Upper lobe of left lung (tissue), 6 donors: ENCODE measurements around the gene PCYT1A. TPM values are rescaled to one million over a fixed set of nuclear protein-coding genes. Genes with fewer than 3 reads are reported as not detected.

Experiments
- ATAC-seq, 2 donors: fragments of 200-7000 bp; cut with Tn5 transposase; one replicate each; pipeline ENCODE4 v1.9.1; 2022; ENCODE audit warnings: mild to moderate bottlenecking in 2 of 2, moderate library complexity in 2 of 2; ENCODE audit not compliant: low FRiP score in 2 of 2
- DNase-seq, 2 donors: peaks; one replicate each; pipeline ENCODE4 v3.0.0-alpha.2; 2019 to 2020
- H3K27ac ChIP-seq, 4 donors: fragments of 200-600 bp; sonication (generic); one replicate each; pipeline ENCODE4 v1.5.1; 2016 to 2019
- H3K27me3 ChIP-seq, 4 donors: fragments of 200-600 bp; sonication (generic); one replicate each; pipeline ENCODE4 v1.5.1; 2017 to 2019
- H3K36me3 ChIP-seq, 4 donors: fragments of 200-600 bp; sonication (generic); one replicate each; pipeline ENCODE4 v1.5.1; 2016 to 2019
- H3K4me1 ChIP-seq, 4 donors: fragments of 200-600 bp; sonication (generic); one replicate each; pipeline ENCODE4 v1.5.1; 2018 to 2019
- H3K4me3 ChIP-seq, 4 donors: fragments of 200-600 bp; sonication (generic); one replicate each; pipeline ENCODE4 v1.5.1; 2017 to 2019; ENCODE audit warnings: mild to moderate bottlenecking in 2 of 4, moderate library complexity in 1 of 4
- H3K9me3 ChIP-seq, 4 donors: fragments of 200-600 bp; sonication (generic); one replicate each; pipeline ENCODE4 v1.5.1; 2018 to 2019
- CTCF ChIP-seq, 6 experiments: fragments of 450-650 bp in 4 of 6; fragments of 200-600 bp in 2 of 6; sonication (generic) in 2 of 6; IDR thresholded peaks; one replicate each; pipeline ENCODE4 v1.5.1; 2016 to 2019; ENCODE audit warnings: antibody characterized with exemption in 6 of 6
- EP300 ChIP-seq, 4 donors: sonication (generic); formaldehyde crosslinking; IDR thresholded peaks; one replicate each; pipeline ENCODE4 v1.5.1; 2017; ENCODE audit warnings: antibody characterized with exemption in 4 of 4, control low read depth in 2 of 4
- POLR2A ChIP-seq, 4 donors: fragments of 450-650 bp; IDR thresholded peaks; one replicate each; pipeline ENCODE4 v1.5.1; 2016 to 2017; ENCODE audit warnings: antibody characterized with exemption in 4 of 4, mild to moderate bottlenecking in 2 of 4
- POLR2AphosphoS5 ChIP-seq, 2 donors: sonication (generic); formaldehyde crosslinking; IDR thresholded peaks; one replicate each; pipeline ENCODE4 v1.5.1; 2017; ENCODE audit warnings: antibody characterized with exemption in 2 of 2
- WGBS, 2 donors: methylation state at CpG; one replicate each; pipeline ENCODE4 v1.1.5; 2017 to 2018; 5-methylcytosine and 5-hydroxymethylcytosine counted together
- total RNA-seq, 6 donors: library from RNA; depleted of rRNA in 4 of 6; stranded (reverse); fragments of >200 nt in 4 of 6; gene quantifications; one replicate each; pipeline versions ENCODE4 v1.1.0 to v1.2.1, GENCODE V29; 2016 to 2021
- donor health status: DM: no; HTN: no; CAD: no; lungs with moderate emphysema.
- donor health status: DM: no; HTN: yes; CAD: no; lungs with severe emphysema.

Gene PCYT1A
- total RNA-seq, 6 donors from 2014 or later: 51.6 to 75.2 (median 68.5) TPM

- H3K9me3 ChIP-seq: no peaks in the 10 kb centered on the region
- TF ChIP-seq EP300 (IDR thresholded peaks at IDR 0.05) (no peak), POLR2A (IDR thresholded peaks at IDR 0.05) (no peak), CTCF (IDR thresholded peaks at IDR 0.05) (no peak), POLR2AphosphoS5 (IDR thresholded peaks at IDR 0.05) (no peak)
- no peak overlapping the region for H3K4me3 ChIP-seq
- H3K27me3 ChIP-seq: no peaks in the 10 kb centered on the region
- H3K36me3 ChIP-seq: peaks cover 22 to 77% (median 57%) of the 10 kb centered on the region in 4 donors
- H3K27ac ChIP-seq: no peak overlapping the region
- WGBS, 2 donors: 89 to 93% methylated on average over 4 of the region's 4 CpGs
- ATAC-seq (no peak), DNase-seq (no peak)
- no peaks in the 10 kb centered on the region for H3K4me1 ChIP-seq
These were observed 47.1 kb downstream of the PCYT1A start for GRCh38 chr3:196240424-196240823.

GRCh38 chr3:196238612-196239560, 48.6 kb downstream of the PCYT1A start:
- ATAC-seq: no peak
- Histone ChIP-seq H3K4me3 (no peak overlapping the region), H3K27me3 (no peaks in the 10 kb centered on the region), H3K9me3 (no peaks in the 10 kb centered on the region), H3K4me1 (no peaks in the 10 kb centered on the region), H3K27ac (no peak overlapping the region), H3K36me3 (peaks cover 22 to 69% (median 53%) of the 10 kb centered on the region in 4 donors)
- 76 to 85% methylated on average over 14 of the region's 14 CpGs for WGBS, 2 donors
- DNase-seq: no peak
- TF ChIP-seq CTCF (IDR thresholded peaks at IDR 0.05): no peak
- no peak for TF ChIP-seq POLR2A (IDR thresholded peaks at IDR 0.05)

GRCh38 chr3:196237203-196237602, 50.3 kb downstream of the PCYT1A start:
- DNase-seq (no peak), ATAC-seq (no peak)
- Histone ChIP-seq H3K4me3 (no peak overlapping the region), H3K27ac (no peak overlapping the region), H3K36me3 (peaks cover 20 to 62% (median 45%) of the 10 kb centered on the region in 4 donors), H3K9me3 (no peaks in the 10 kb centered on the region), H3K4me1 (no peaks in the 10 kb centered on the region), H3K27me3 (no peaks in the 10 kb centered on the region)
- WGBS, 2 donors: 81 to 85% methylated on average over 5 of the region's 5 CpGs
- no peak for TF ChIP-seq POLR2A (IDR thresholded peaks at IDR 0.05)
- TF ChIP-seq CTCF (IDR thresholded peaks at IDR 0.05): no peak
- TF ChIP-seq EP300 (IDR thresholded peaks at IDR 0.05): no peak
- TF ChIP-seq POLR2AphosphoS5 (IDR thresholded peaks at IDR 0.05): no peak

GRCh38 chr3:196236223-196236622, 51.3 kb downstream of the PCYT1A start:
- no peak for TF ChIP-seq EP300 (IDR thresholded peaks at IDR 0.05)
- TF ChIP-seq POLR2AphosphoS5 (IDR thresholded peaks at IDR 0.05): no peak
- no peak for TF ChIP-seq POLR2A (IDR thresholded peaks at IDR 0.05)
- Histone ChIP-seq H3K4me3 (no peak overlapping the region), H3K4me1 (no peaks in the 10 kb centered on the region), H3K27ac (no peak overlapping the region), H3K36me3 (peaks cover 14 to 52% (median 35%) of the 10 kb centered on the region in 4 donors), H3K27me3 (no peaks in the 10 kb centered on the region), H3K9me3 (no peaks in the 10 kb centered on the region)
- 86 to 88% methylated on average over 8 of the region's 8 CpGs for WGBS, 2 donors
- ATAC-seq: peak in 1 of 2 donors; percentile 12
- DNase-seq: no peak

- H3K4me1 ChIP-seq: no peaks in the 10 kb centered on the region
- peaks cover 14 to 46% (median 31%) of the 10 kb centered on the region in 4 donors for H3K36me3 ChIP-seq
- H3K9me3 ChIP-seq: no peaks in the 10 kb centered on the region
- TF ChIP-seq POLR2AphosphoS5 (IDR thresholded peaks at IDR 0.05) (no peak), EP300 (IDR thresholded peaks at IDR 0.05) (no peak), CTCF (IDR thresholded peaks at IDR 0.05) (no peak), POLR2A (IDR thresholded peaks at IDR 0.05) (no peak)
- ATAC-seq (peak in 1 of 2 donors; percentile 54), DNase-seq (no peak)
- 70 to 77% methylated on average over 12 of the region's 12 CpGs for WGBS, 2 donors
- H3K27me3 ChIP-seq: no peaks in the 10 kb centered on the region
- H3K27ac ChIP-seq: no peak overlapping the region
- no peak overlapping the region for H3K4me3 ChIP-seq
These were observed 51.9 kb downstream of the PCYT1A start for GRCh38 chr3:196235452-196236122.
